GM21528 (cell line): ENCODE measurements around the gene DOCK8.

Experiments
- ATAC-seq: cut with Tn5 transposase; IDR thresholded peaks from one replicate; pipeline ENCODE4 v1.9.1; 2021; ENCODE audit warnings: mild to moderate bottlenecking, moderate library complexity; ENCODE audit not compliant: unreplicated experiment, low FRiP score

DOCK8 gene

DNA sequence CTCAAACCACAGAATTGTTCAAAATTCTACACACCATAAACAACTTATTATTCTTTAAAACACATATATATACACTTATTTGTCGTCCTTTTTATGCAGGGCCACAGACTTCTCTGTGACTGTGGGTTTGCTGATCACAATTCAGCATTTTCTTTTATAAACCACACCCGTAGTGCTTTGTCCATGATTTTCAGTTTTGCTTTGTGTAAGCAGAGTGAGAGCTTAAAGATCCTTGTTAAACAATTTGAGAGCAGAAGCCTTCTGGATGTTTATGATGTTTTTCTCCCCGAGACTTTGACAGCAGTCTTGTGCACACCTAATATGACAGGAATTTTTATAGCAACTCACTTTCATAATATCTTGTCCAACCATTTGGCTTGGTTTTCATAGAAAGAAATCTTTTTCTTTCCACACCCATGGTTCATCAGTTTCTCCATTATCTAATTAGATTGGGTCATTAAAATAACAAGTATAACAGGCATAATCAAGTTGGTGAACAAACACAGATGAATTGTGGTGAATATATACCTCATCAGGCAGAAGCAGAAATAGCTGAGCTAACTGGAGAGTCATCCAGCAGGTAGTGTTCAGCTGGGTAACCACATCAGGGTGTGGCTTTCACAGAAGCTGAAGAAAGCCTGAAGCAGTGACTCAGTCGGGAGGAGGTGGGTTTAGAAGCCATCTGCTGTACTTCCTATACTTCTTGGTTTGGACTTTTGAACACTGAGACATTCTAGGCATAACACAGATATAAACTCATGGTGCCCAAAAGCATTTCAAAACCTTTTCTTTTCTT, 232.8 kb downstream of the DOCK8 start:
- no peak for ATAC-seq

DNA sequence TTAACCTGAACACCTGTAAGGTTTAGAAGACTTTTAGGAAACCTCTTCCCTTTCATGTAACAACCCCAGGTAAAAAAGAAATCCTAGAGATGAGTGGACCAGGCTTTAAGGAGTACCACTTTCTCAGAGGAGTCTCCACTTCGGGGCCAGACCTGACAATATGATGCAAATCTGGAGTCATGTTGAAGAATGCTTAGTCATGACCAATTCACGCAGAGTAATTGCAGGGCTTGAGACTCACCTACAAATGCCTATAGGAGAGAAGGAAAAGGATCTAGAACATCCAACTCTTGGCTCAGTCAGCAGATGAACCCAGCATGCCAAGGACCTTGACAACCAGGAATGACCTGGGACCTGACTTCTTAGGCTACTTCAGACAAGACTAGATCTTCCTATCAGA, 235.4 kb downstream of the DOCK8 start:
- ATAC-seq = no peak

GRCh38 chr9:450561-450960, 235.9 kb downstream of the DOCK8 start:
- ATAC-seq = no peak

DNA sequence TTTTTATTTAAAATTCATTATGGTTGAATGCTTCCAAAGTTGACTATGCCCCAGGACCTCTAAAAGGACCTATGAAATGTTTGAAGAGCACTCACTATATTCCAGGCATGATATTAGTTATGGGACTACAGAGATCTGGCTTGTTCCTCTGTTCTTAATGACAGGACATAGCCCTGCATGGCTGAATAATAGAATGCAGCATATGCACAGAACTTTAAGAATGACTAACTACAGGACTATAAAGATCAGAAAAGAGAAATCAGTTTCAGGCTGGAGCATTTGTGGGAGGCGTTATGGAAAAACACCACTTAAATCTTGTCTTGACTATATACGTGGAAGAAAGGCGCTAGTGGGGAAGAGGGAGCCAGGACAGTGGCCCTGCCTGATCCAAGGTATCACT, 239.2 kb downstream of the DOCK8 start:
- ATAC-seq = no peak

DNA sequence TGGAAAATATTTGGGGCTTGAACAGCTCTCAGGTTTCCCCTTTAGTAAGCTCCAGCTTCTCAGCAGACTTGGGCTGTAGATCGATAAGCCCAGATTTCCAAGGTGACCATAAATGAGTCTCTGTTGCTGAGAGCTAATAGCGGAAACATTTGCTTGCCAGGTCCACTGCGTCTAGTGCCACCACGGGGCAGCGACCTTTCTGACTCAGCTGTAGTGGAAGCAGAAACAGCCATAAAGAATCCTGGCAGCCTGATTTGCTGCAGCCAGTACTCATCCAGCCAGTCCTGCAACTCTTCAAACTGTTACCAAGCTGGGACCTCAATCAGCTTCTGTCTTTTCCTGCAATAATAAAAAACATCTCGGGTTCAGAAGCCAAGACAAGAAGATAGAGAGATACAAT, 241.7 kb downstream of the DOCK8 start:
- ATAC-seq = no peak

DNA sequence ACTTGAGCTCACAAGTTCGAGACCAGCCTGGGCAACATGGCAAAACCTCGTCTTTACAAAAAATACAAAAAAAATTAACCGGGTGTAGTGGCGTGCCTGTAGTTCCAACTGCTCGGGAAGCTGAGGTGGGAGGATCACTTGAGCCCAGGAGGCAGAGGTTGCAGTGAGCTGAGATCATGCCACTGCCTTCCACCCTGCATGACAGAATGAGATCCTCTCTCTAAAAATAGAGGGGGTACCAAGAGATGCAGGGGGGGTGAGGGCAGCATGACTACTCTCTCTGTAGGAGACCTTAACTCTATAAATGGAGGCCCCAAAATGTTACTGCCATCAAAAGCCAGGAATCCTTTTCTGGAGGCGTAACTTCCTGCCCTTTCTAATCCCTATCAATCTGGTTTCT, 243.9 kb downstream of the DOCK8 start:
- no peak for ATAC-seq

DNA sequence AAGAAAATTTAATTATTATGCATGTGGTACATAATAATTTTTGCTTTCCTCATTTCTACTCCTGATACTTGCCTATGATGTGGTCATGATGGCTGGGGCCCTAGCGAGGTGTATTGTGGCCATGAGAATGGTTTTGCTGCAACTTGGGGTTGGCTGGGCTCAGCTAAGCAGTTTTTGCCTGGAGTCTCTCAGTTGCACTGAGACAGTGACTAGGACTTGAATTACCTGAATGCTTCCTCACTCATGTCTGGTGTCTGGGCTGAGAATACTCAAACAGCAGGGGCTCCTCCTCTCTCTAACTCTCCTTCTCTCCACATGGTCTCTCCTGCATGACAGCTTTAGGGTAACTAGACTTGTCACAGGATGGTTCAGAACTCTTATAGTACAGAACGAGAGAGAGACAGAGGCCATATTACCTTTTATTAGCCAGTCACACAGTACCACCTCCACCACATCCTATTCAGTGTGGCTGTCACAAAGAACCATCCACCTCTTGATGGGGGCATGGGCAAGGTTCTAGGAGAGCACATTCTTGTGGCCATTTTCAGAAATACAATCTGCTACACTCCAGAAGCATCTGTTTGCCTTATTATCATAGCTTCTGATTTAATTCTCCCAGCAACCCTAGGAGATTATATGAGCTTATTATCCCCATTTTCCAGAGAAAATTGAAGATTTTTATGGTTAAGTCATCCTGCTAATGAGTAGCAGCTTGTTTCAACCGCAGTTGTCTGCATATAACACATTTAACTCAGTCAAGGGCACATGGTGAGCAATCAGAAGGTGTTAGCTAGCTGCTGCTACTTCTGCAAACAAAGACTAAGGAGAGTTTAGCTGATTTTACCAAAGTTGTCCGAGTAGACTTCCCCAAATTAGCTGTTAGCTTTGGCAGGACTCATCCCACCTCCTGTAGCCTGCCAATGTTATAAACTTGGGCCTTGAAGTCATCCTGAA, 245.1 kb downstream of the DOCK8 start:
- ATAC-seq = no peak

DNA sequence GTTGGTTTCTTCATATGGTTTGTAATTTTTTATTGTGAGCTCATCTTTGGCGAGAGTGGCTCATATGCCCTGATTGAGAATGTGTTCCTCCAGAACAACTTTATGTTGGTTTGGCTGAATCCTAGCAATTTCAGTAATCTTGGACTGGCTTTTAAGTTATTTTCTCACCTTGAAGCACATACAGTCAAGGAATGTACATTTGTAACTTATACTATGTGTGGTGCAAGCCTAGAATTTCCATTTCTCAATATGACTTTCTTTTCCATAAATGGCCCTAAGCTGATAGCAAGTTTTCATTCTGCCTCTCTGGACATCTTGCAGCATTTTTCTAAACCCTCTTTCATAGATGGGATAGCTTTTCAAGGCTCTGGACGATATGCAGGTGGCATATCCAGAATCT, 247.5 kb downstream of the DOCK8 start:
- no peak for ATAC-seq

DNA sequence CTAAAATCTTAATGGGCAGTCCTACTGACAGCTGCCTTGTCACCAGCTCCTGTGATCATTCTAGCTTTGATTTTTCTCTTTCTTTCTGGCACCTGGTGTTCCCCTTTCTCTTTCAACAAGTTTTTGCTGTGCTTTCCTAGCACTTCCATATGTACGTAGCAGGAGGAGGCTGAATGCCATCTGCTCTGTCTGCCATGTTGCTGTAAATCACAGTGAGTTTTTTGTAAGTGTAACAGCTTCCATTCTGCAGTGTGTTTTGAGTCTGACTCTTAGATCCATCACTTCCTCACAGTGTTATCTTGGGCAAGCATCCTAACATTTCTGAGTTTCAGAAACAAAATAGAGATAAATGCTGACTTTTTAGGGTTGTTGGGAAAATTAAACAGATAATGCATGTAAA, 247.9 kb downstream of the DOCK8 start:
- ATAC-seq = no peak

DNA sequence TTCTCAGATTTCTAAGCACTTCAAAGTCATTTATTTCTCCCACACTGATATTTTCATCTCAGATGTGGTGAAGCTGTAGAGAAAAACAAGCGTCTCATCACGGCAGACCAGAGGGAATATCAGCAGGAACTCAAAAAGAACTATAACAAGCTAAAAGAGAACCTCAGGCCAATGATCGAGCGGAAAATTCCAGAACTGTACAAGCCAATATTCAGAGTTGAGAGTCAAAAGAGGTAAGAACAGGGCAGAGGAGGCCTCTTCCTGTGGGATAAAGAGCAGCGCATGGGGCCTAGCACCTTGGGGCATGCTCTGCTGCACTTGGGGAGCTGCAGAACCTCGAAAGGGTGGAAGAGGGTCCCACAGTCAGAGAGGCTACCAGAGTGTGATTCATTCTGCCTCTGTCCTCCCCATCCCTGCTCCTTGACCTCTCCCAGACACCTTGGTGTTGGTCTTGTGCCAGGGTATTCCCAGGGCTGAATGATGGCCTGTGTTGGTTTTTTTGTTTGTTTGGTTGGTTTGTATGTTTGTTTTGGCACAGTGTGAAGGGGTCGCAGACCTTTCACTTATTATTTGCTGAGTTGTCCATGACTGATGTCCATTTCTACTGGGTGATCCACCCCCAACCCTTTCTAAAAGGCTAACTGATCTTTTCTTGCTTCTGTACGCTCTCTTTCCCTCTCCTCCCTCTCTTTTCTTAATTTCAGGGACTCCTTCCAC, 248.9 kb downstream of the DOCK8 start:
- no peak for ATAC-seq

- ATAC-seq = no peak
These were observed 252.1 kb downstream of the DOCK8 start for GRCh38 chr9:466747-467146.

DNA sequence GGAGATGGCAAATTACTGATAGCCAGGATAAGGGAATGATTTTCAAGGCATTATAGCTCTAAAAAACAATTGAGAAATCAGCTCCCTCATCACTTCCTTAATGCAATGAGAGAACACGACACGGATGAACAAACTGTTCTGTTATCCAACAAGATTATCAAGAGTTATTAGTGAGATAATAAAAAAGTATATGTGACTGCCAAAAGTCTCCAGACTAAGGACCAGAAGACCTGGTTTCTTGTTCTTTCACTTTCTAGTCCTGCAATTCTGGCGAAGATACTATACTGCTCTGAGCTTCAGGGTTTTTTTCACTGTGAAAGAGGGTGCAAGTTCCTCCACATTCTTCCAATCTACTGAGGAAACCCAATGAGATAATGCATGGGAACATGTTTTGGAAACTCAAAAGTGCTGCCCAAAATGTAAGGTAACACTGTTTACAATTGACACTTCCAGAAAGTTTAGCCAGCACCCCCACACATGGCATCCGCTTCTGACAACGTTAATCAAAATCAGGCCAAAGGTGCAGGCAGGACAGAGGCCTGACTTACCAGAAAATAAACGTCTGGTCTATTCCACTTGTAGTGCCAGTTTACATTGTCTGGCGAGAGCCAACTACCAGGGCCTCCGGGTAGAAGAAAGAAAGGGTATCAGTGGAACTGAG, 254.2 kb downstream of the DOCK8 start:
- no peak for ATAC-seq

- peak; percentile 87 for ATAC-seq
These were observed 255.2 kb downstream of the DOCK8 start for GRCh38 chr9:469672-470551.

DNA sequence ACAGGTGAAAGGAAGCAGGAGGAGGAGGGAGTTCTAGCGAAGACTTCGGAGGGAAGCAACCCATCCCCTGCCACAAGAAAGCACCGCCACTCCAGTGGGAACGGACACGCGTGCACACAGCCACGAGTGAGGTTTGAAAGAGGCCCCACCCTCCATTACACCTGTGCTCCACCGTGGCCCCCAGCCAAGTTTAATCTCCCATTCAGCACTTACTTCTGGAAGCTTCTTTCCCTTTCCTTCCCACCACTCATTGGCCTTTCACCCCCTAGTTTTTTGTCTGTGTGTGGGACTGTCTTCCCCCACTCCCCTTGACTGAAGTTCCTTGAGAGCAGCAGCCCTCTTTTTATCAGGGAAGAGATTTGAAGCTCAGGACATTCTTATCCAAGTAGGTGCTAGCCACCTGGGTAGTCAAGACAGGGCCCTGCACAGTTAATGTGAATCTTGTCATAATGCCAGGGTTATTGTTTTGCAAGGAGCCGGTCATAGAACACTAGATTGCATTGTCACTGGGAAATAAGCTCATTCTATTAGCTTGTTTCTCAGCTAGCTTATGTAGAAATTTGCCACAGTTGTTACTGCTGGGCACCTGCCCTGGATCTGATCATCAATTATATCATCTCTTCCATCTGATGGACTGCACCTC, 256.0 kb downstream of the DOCK8 start:
- ATAC-seq = peak; percentile 37

DNA sequence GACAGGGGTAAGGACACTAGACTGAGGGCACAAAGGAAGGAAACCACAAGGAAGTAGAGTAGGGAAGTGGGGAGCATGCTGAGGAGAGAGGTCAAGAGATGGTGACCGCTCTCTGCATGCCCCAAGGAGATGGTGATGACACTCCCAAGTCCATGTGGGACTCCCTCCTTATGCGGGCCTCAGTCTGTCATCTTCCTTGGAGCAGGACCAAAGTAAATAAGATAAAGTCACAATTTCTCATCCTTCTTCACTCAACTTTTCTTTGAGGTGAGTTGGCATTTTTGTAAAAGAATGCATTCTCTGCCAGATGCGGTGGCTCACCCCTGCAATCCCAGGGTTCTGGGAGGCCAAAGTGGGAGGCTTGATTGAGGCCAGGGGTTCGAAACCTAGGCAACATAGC, 256.7 kb downstream of the DOCK8 start:
- no peak for ATAC-seq

GRCh38 chr9:472479-473075, 257.9 kb downstream of the DOCK8 start:
- no peak for ATAC-seq

DNA sequence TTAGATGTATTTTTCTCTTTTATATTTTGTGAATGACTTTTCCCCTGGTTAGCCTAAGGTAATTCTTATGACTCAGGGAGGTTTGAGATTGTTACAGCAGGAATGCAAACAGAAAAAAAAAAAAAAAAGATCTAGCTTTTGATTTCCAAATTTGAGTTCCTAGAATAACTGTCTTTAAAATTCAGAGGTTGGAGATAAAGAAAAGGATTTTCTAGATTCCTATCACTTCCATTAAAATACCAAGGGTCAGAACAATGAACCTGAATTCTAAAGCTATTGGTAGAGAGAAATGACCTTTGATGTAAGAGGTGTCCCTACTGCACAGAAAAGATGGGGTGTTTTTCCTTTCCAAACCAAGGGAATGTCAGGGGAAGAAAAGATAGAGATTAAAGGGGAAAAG, 262.5 kb downstream of the DOCK8 start:
- no peak for ATAC-seq

DNA sequence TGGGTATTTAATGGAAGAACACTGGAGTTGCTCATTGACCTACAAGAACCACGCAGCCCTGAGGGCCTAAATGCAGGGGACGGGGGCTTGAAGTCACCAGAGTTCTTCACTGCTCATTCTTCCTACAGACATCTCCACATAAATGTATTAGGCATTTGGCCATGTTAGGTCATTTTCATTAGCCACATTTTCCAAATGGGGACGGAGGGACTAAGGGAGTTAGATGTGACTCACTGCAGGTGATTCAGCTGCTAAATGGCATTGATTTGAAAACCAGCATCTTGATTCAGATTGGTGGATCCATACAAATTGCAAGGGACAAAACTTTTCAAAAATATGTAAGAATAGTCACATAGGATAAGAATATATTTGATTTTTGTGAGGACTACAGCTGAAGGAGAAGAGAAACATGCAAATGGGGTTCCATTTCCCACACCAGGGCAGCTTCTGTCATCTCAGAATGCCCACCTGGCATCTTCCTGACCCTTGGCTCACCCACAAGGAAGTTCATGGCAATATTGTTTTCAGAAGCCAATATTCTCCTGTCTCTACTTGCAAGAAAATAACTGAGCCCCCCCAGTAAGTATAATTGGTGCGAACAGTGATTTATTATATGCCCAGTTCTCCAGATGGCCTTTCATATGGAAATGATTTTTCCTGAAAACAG, 264.8 kb downstream of the DOCK8 start:
- ATAC-seq = no peak
